Endometrial microvascular endothelial cells (primary cell): Measurements from ENCODE around the gene METRNL. TPM values are rescaled to one million over a fixed set of nuclear protein-coding genes. Genes with fewer than 3 reads are reported as not detected.
"Not testable (repeated sequence)": the region's sequence is repeated elsewhere in the genome, so short reads cannot be mapped to it uniquely, and the experiment has no call there.

Experiments used
- in situ Hi-C: cut with HindIII; loops from 2 replicates; pipeline ENCODE4 v1.10.0; 2017; ENCODE audit warnings: low sequenced_read_pairs, low pct_unique_long_range_greater_than_20kb; ENCODE audit errors: inconsistent ontology term
- total RNA-seq: library from RNA; depleted of rRNA; stranded (reverse); fragments of >200 nt; gene quantifications from one replicate; pipeline ENCODE4 v1.2.3, GENCODE V29; 2015; ENCODE audit errors: inconsistent ontology term

The METRNL gene
- total RNA-seq, 1 donor from 2014 or later = 11.9 TPM

DNA sequence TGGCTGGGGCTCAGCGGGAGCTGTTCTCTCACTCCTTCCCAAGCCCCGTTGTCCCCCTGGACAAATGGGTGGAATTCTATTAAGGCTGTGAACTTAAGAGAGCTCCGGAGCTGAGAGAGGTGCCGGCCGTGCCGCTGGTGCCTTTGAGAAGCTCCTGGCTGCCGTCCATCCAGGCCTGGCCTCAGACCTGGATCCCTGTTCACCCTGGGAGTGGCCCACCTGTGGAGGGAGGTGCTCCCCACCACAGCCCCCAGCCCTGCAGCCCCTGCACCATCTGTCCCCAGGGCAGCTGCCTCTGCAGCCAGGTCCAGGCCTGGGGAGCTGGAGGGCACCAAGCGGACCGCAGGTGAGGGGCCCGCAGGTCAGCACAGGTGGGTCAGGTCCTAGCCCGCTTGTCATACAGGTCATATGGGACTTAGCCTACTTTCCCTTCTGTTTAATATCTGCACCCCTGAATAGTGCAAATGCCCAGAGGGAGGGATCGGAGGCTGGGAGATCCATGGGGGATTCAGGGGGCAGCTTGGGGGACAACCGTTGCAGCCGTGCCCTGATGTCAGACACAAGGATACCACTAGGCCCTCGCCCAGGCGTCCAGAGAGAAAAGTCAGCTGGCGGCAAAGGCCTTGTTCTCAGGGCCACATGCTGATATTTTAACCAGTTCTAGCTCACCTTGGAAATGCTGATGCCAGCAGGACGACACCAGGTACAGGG is 15.2 kb upstream of the METRNL start:
- in situ Hi-C loops = no loop called here

DNA sequence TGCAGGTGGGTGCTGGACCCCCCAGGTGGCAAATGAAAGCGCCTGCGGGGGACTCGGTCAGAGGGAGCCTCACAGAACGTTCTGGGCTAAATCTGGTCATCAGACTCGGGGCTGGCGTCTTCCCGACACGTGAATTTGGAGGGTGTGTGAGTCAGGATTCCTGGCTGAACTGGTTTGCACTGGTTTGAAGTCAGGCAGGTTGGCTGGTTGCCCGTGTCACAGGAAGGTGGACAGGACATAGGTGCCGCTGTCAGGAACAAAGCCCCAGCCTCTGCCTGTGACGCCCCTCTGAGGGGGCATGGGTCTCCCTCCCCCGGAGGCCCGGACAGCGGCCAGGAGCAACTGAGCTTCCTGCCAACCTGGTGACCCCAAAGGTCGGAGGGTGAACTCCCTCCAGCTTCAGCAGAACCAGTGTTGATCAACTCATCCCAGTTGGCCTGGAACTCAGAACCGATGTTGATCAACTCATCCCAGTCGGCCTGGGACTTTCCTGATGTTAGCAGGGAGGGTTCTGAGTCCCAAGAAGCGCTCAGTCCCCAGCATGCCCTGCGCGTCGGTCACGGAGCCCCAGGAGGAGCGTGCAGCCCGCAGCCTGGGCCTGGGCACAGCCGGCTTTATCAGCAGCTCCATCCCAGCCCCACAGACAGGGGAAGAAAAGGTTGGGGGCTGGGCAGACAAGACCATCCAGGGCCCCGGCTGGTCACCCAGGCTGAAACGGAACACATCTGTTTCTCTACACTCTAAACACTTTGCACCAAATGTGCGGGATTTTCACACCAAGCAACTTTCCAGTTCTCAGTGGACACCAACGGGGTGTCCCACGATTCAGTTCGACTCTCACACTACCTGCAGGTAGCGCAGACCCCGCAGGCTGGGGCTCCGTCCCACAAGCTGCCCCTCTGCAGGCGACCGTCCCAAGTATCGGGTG is 14.4 kb upstream of the METRNL start:
- in situ Hi-C loops = no loop called here

DNA sequence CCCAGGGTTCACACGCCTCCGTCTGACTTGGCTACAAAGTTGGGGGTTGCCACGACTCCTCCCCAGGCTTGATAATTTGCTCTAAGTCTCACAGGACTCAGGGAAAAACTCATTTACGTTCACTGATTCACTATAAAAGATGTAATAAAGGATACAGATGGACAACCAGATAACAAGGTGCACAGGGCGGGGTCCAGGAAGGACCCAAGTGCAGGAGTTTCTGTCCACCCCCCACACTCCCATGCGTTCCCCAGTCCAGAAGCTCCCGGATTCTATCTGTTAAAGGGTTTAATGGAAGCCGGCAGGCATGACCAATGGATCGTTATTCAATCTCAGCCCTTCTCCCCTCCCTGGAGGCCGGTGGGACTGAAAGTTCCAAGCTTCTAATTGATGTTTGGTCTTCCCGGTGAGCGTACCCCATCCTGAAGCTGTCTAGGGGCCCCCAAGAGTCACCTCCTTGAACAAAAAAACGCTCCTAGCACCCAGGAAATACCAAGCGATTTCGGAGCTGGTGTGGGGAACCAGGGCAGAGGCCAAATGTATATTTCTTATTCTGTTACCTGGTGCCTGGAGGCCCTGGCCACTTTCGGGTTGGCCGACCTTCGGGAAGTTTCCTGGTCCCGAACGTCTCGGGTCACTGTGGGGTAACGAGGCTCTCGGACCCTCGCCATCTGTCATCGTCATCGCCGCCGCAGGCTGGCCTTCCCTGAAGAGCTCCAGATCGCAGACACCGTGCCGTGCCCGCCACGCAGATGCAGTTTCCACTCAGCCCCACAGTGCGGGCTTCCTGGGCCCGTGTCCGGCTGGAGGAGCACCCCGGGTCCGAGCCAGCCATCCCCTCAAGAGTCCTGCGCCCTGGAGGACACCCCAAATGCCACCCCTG is 13.5 kb upstream of the METRNL start:
- in situ Hi-C loops = no loop called here

DNA sequence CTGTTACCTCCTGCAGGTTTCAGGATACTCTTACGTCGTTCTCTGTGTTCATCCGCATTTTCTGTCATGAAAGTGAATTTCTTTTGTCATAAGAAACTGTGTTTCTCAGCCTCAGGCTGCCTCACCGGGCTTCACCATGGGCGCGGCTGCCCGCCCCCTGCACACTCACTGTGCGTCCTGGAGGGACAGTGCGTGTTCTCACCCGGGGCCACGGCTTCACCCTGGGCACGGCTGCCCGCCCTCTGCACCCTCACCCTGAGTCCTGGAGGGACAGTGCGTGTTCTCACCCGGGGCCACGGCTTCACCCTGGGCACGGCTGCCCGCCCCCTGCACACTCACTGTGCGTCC is 12.9 kb upstream of the METRNL start:
- in situ Hi-C loops = not testable (repeated sequence)

DNA sequence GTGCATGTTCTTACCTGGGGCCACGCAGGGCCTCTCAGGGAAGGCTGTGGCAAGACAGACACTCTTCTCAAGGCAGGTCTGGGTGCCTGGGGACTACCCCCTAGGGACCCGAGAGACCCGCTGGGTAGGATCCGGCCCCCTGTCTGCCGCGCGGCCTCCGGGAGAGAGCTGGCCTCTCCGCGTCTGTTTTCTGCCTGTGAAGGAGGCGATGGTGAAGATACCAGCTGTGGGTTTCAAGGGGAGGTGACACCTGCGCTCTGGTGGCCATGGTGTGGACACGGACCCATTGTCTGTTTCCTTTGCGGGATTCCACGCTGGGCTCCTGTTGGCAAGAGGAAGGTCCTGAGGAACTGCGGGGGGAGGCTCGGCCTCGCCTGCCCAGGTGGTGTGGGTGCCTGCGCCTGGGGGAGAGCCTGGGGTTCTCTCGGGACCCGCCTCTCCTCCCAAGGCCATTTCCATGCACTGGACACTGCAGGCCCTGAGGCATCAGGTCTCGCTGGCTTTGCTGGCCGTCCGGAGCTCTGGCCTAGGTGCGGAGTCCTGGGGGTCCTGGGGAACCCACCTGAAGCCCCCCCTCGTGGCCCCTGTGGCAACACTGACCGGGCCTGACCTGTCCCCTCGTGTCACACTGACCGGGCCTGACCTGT is 12.2 kb upstream of the METRNL start:
- in situ Hi-C loops = no loop called here

DNA sequence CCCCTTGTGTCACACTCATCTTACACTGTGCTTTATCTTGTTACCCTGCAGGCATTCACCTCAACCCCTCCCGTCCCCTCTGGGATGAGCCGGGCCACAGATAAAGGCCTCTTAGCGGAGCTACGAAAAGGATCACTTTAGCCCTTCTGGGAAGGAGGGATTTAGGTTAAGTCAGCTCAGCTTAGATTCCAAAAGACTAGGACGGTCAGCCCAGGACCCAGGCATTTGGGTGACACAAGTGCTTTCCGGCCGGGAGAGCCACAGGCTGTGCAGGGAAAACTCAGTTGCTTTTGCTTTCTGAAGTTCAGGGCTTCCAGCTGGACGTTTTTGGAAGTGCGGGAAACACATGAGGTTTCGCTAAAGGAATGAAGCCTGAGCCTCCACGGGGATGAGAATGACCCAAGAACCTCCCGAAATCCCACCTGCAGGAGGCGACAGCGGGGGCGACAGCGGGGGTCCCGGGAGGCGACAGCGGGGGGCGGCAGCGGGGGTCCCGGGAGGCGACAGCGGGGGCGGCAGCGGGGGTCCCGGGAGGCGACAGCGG is 11.6 kb upstream of the METRNL start:
- in situ Hi-C loops = no loop called here

DNA sequence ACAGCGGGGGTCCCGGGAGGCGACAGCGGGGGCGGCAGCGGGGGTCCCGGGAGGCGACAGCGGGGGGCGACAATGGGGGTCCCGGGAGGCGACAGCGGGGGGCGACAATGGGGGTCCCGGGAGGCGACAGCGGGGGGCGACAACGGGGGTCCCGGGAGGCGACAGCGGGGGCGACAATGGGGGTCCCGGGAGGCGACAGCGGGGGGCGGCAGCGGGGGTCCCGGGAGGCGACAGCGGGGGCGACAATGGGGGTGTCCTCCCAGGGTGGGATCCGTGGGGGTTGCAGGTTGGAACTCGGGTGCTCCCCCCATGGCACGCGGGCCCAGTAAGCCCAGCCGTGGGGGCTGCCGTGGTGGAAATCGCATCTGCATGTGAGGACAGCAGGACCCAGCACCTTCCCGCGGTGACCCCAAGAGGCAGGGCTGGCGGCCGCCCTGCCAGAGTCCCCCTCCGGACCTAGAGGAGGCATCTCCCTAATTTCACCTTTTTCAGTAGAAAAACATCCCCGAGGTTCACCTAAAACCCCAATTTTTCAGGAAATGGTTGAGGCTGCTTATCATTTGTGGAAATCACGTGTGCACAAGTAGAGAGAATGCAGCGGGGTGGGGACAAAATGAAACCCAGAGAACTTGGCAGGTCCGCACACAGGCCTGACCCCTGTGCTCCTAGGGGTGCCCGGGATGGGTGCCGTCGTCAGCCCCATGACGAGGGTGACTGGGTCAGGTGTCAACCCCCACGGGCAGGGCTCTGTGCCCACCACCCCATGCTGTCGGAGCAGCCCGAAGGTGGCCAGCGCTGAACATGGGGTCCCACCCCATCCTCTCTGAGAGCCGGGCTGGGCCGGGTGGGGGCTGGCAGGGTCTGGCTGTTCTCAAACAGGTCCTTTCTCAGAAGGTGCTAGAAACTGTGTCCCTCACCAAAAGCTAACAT is 10.5 kb upstream of the METRNL start:
- in situ Hi-C loops = no loop called here

DNA sequence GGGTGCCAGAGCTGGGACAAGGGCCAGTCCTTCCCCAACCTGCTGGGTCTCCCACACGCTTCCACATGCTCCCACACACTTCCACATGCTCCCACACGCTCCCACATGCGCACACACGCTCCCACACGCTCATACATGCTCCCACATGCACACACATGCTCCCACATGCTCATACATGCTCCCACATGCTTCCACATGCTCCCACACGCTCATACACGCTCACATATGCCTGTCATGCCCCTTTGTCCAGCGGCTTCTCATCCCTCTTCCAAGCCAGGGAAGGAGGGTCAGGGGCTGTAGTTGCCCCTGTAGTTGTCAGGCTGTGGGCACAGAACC is 9.9 kb upstream of the METRNL start:
- in situ Hi-C loops = no loop called here

DNA sequence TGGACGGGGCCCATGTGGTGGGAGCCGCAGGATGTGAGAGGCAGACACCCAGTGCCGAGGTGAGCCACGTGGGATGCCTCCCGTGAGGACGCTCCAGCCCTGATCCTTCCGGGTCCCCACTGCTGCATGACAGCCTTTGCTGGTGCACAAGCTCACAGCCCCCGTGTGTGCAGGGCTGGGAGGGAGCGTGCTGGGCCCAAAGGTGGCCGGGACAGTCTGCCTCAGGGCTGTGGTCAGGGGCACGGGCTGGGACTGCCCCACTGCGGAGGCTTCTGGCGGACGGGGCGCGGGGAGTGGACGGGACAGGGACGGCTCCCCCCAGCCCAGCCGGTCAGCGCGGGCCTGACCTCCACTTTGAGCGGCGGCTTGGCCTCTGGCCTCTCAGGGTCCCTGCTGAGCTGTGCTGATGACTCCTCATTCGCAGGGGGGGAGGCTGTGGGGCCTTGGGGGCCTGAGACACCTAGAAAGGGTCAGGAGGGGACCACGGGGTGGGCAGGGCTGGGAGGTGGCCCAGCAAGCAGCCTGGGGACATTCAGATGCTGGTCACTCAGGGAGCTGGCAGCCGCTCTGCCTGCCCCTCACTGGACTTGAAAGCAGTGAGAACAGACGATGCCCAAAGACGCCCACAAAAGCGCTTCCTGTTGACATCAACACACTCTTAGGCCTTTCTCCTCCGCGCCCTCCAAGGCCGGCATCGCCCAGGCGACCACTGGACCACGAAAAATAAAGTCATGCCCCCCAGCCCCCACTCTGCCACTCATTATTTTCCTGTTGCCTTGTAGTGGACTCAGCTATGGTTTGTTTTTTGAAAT is 9.3 kb upstream of the METRNL start:
- in situ Hi-C loops = no loop called here

DNA sequence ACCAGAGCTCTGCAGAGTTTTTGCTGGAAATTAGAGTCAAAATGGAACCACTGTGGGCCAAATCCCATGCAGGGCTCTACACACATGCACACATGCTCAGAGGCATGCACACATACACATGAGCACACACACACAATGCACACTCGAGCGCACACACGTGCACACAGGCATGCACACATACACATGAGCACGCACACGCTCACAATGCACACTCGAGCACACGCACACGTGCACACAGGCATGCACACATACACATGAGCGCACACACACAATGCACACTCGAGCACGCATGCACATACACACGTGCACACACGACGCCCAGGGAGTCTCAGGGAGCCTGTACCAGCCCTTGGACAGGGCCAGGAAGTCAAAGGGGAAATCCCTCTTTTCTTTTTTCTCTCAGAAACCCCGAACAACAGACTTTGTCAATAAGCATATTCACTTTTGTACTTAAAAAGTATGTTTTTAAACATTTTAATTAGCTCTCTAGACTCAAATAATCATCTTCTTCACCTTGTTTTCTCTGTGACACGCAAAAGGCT is 8.5 kb upstream of the METRNL start:
- in situ Hi-C loops = no loop called here

DNA sequence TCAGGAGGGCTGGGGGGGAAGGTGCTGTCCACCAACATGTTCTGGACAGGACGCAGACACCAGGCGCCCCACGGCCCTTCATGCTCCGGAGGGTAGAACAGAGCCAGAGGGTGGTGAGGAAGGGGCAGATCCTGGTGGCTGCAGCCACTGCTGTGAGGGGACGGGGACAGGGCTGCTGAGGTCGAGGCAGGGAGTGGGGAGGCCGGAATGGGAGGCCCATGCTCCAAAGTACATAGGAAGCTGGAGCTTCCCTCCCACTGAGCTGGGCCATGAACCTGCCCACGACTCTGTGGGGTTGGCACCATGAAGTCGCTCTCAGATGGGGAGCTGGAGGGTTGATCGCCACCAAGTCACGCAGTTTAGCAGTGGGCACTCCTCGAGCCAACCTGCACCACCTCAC is 8.0 kb upstream of the METRNL start:
- in situ Hi-C loops = no loop called here

DNA sequence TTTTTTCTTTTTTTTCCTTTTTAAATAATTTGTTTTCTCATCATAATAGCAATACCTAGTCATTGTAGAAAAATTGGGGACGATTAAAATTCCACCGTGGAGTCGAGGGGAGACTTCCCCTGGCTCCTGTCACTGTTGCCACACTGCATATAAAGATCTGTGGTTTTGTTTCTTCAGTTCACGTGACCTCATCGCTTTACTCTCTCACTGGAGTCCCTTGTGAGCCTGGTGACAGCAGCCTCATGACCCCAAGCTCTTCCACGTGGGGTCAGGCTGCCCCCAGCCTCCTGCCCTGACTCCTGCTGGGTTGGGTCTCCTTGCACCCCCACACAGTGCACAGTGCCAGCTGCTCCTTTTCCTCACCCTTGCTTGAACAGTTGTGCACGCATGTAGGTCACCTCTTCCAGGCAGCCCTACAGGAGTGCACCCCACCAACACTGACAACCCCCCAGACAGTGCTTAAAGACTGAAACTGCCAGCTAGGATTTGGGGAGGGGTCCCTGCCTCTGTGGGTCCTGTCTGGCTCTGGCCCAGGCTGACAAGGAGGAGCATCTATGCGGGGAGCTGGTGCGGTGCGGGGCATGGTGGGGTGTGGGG is 7.3 kb upstream of the METRNL start:
- in situ Hi-C loops = no loop called here

DNA sequence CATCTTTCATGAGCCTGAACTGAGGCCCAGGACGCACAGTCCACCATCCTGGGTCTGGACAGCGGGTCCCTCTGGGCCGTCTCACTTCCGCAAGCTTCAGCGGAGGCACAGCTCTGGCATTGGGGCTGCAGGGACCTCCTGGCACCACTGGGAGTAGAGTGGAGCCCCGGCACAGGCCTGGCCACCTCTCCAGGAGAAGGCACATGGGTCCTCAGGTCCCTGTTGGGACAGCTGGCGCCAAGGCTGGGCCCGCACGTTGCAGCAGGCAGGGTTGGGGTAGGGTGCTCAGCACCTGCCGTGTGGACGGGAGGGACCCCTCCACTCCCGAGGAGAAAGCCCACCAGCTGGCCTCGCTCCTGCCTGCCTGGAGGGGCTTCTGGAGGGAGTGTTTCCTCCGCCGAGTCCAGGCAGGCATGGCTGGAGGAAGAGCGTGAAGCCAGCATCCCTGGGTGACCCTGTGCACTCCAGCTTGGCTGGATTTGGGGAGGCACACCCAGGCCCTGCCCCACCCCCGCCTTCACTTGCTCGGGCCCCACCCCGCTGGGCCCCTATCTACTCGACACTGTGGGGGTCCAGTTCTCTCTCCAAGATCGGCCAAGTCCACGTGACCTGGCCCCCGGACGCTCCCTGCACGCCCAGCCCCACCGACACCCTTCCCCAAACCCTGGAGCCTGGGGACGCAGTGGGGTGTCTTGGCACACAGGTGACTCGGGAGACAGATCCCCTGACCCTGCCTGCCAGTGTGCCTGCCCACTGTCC is 6.6 kb upstream of the METRNL start:
- in situ Hi-C loops = no loop called here

DNA sequence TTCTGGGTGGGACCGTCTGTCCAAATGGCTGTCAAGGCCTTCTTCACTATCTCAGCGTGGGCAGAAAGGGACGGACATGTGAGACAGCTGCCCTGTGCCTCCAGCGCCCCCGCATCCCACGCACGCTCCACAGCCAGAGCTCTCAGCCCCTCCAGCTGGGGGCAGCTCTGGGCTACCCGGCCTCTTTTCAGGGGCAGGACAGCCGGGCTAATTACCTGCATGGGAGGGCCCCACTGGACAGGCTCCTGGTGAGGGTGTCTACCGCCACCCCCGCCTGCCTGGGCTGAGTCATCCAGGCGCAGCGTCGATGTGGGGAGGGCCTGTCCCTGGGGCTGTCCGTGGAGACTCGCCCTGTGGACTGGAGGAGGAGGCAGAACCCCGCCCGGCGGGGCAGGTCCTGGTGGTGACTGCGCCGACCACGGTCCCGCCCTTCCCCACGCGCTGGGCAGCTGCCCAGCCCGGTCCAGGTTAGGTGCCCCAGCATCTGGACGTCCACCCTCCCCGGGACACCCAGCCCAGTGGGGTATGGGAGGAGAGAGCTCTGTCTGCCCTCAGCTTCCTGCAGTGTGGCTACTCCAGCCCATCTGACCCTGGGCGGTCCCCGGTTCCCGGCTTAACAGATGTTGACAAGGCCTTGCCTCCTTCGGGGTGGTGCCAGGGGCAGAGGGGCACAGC is 5.9 kb upstream of the METRNL start:
- in situ Hi-C loops = no loop called here

DNA sequence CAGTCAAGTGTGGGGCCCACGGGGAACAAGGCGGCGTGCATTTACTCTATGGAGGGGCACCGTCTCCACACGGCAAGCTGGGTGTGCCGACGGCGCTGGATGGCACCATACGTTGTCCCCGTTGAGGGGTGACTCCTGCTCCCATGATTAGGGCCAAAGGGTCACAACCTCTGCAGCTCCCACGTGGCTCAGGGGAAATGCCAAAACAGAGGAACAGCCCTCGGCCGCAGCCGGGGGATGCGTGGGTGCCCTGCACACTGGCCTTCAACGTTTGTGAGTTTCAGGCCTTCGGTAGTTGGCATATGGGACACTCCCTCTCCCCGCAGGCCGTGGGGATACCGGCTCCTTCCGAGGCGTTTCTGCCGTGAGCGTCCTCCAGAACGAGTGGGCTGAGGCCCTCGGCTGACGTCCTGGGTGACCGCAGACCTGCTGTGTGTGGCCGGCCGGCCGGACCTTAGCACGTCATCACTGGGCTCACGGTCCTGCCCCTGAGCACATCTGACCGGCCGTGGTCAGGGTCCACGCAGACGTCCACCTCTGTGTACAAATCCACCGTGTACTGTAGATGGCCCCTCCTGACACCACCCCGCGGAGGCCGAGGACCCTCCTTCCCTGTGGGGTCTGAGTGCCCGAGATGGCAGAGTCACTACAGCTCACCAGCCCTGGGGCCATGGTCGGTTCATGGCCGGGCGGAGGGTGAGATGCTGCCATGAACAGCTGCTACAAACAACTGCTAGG is 4.8 kb upstream of the METRNL start:
- in situ Hi-C loops = no loop called here
